ENCODE measurements around the gene FAM53A. TPM values are rescaled to one million over a fixed set of nuclear protein-coding genes. Genes with fewer than 3 reads are reported as not detected.

Gene FAM53A
- total and polyA plus RNA-seq, 2 donors (not counting 1 experiment from before 2014, with no cell fraction given): 0.65 to 0.99 TPM

DNA sequence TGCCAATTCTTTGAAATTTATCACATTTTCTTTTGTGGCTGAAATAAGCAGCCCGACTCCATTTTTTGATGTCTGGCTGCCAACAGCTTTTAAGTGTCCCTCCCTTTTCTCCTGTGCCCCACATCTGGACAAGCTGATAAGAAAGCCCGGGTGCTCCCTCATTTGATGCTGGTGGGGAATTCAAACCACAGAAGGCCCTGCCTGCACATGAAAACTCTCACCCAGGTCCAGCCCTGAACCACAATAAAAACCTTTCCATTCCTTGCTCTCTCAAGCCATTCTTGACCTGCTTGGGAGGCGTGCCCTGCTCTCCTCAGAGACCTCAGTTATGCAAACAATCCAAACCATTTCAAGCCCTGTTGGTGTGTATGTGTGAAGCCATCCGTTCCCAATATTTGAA lies 93.9 kb downstream of the FAM53A start:
- Histone ChIP-seq H3K9me3 (ENCODE audit: control insufficient read depth, insufficient read depth, low read depth, low read length) (no peaks in the 10 kb centered on the region), H3K79me2 (ENCODE audit: control insufficient read depth, insufficient read depth, low read length) (no peaks in the 10 kb centered on the region), H4K20me1 (ENCODE audit: control insufficient read depth, extremely low read depth, insufficient read depth, low read length) (no peaks in the 10 kb centered on the region), H3K27ac (ENCODE audit: insufficient read depth, low read length) (no peak overlapping the region), H3K36me3 (ENCODE audit: control insufficient read depth, insufficient read depth, low read length) (no peaks in the 10 kb centered on the region), H3K4me2 (ENCODE audit: extremely low read depth, insufficient read depth, low read length) (no peak overlapping the region), H3K4me1 (ENCODE audit: control insufficient read depth, extremely low read depth, insufficient read depth, low read length) (no peaks in the 10 kb centered on the region), H3K9ac (ENCODE audit: insufficient read depth, low read length) (no peak overlapping the region), H3K27me3 (ENCODE audit: control insufficient read depth, insufficient read depth, low read length) (no peaks in the 10 kb centered on the region), H2AFZ (ENCODE audit: low read length) (no peak overlapping the region), H3K4me3 (replicated peaks in 1 of 4; ENCODE audit: control extremely low read depth in 1 of 4, insufficient read depth in 1 of 4, low read depth in 3 of 4, low read length in 4 of 4) (no peak overlapping the region)
- peak in 1 of 2 donors; percentile 47 for DNase-seq (ENCODE audit: low read depth in 2 of 2)
- no peak for TF ChIP-seq EZH2 (IDR thresholded peaks at IDR 0.05; ENCODE audit: low read length, missing control alignments)
- TF ChIP-seq, protein P1, sequence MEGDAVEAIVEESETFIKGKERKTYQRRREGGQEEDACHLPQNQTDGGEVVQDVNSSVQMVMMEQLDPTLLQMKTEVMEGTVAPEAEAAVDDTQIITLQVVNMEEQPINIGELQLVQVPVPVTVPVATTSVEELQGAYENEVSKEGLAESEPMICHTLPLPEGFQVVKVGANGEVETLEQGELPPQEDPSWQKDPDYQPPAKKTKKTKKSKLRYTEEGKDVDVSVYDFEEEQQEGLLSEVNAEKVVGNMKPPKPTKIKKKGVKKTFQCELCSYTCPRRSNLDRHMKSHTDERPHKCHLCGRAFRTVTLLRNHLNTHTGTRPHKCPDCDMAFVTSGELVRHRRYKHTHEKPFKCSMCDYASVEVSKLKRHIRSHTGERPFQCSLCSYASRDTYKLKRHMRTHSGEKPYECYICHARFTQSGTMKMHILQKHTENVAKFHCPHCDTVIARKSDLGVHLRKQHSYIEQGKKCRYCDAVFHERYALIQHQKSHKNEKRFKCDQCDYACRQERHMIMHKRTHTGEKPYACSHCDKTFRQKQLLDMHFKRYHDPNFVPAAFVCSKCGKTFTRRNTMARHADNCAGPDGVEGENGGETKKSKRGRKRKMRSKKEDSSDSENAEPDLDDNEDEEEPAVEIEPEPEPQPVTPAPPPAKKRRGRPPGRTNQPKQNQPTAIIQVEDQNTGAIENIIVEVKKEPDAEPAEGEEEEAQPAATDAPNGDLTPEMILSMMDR (conservative IDR thresholded peaks at IDR 0.05 in 1 of 2, IDR thresholded peaks at IDR 0.05 in 1 of 2; ENCODE audit: low read depth in 1 of 2, low read length in 2 of 2): no peak

Other genes starting within 250 kb of the FAM53A start
- gene SLBP, start 28.0 kb upstream of the FAM53A start, total RNA-seq: 49.7 and 50.8 TPM in 2 replicates
- gene SLBP, start 28.0 kb upstream of the FAM53A start, polyA plus RNA-seq: 108 and 152 TPM in 2 replicates
- gene TMEM129, start 37.0 kb upstream of the FAM53A start, total RNA-seq: 24.7 and 39.6 TPM in 2 replicates
- 11.0 and 15.0 TPM in 2 replicates for gene TMEM129, start 37.0 kb upstream of the FAM53A start, polyA plus RNA-seq
- 1.8 and 7.3 TPM in 2 replicates for gene TACC3, start 37.2 kb upstream of the FAM53A start, total RNA-seq
- gene TACC3, start 37.2 kb upstream of the FAM53A start, polyA plus RNA-seq: 10.2 and 43.2 TPM in 2 replicates
- gene FGFR3, start 109.0 kb upstream of the FAM53A start, total RNA-seq: under 0.01 and 0.33 TPM in 2 replicates
- 0.11 and 0.19 TPM in 2 replicates for gene FGFR3, start 109.0 kb upstream of the FAM53A start, polyA plus RNA-seq
- gene LETM1, start 171.8 kb upstream of the FAM53A start, total RNA-seq: 70.4 TPM in 2 replicates
- 15.8 and 23.6 TPM in 2 replicates for gene LETM1, start 171.8 kb upstream of the FAM53A start, polyA plus RNA-seq
- gene NSD2, start 187.1 kb upstream of the FAM53A start, total RNA-seq: 43.7 and 68.4 TPM in 2 replicates
- gene NSD2, start 187.1 kb upstream of the FAM53A start, polyA plus RNA-seq: 26.6 and 53.5 TPM in 2 replicates

Measured in fibroblast of lung (primary cell).